B cell (primary cell): Measurements from ENCODE around the gene TSPOAP1.

ENCODE experiments used
- EZH2 ChIP-seq: IDR thresholded peaks from 2 replicates; pipeline ENCODE4 v1.6.1; 2012; ENCODE audit warnings: borderline replicate concordance, low read depth, mild to moderate bottlenecking, moderate library complexity, low read length; ENCODE audit not compliant: insufficient read depth, poor library complexity, severe bottlenecking
- TF ChIP-seq, protein P1 (sequence below): fragments of 200-600 bp; IDR thresholded peaks from one replicate; pipeline ENCODE4 v1.8.0; 2022; ENCODE audit warnings: antibody characterized with exemption, mild to moderate bottlenecking

- TF ChIP-seq, protein P1, sequence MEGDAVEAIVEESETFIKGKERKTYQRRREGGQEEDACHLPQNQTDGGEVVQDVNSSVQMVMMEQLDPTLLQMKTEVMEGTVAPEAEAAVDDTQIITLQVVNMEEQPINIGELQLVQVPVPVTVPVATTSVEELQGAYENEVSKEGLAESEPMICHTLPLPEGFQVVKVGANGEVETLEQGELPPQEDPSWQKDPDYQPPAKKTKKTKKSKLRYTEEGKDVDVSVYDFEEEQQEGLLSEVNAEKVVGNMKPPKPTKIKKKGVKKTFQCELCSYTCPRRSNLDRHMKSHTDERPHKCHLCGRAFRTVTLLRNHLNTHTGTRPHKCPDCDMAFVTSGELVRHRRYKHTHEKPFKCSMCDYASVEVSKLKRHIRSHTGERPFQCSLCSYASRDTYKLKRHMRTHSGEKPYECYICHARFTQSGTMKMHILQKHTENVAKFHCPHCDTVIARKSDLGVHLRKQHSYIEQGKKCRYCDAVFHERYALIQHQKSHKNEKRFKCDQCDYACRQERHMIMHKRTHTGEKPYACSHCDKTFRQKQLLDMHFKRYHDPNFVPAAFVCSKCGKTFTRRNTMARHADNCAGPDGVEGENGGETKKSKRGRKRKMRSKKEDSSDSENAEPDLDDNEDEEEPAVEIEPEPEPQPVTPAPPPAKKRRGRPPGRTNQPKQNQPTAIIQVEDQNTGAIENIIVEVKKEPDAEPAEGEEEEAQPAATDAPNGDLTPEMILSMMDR = no peak
- no peak for TF ChIP-seq EZH2
Observed at GRCh38 chr17:58313815-58314705, 14.5 kb downstream of the TSPOAP1 start.
